Trophoblast cell (in vitro differentiated cells and primary cell): ENCODE results near the gene ARFGAP3.
A peak's percentile ranks its signal among the peaks of the same experiment; 100 is the strongest.

ENCODE experiments used
- DNase-seq, 2 donors: peaks; one replicate each; pipeline ENCODE4 v3.0.0-alpha.2; 2016
- H2AFZ ChIP-seq: 2 replicates; pipeline ENCODE4 v1.6.1; 2013; ENCODE audit warnings: low read length, moderate library complexity, mild to moderate bottlenecking; ENCODE audit not compliant: insufficient read depth, poor library complexity
- H2AK5ac ChIP-seq: 2 replicates; pipeline ENCODE4 v1.6.1; 2013; ENCODE audit warnings: mild to moderate bottlenecking, low read length
- H2BK120ac ChIP-seq: 2 replicates; pipeline ENCODE4 v1.6.1; 2013; ENCODE audit warnings: low read length, mild to moderate bottlenecking, moderate library complexity; ENCODE audit not compliant: insufficient read depth, poor library complexity
- H2BK12ac ChIP-seq: 2 replicates; pipeline ENCODE4 v1.6.1; 2013; ENCODE audit warnings: mild to moderate bottlenecking, low read length, moderate library complexity
- H2BK5ac ChIP-seq: 2 replicates; pipeline ENCODE4 v1.6.1; 2013; ENCODE audit warnings: low read length, low read depth, moderate library complexity, mild to moderate bottlenecking; ENCODE audit not compliant: poor library complexity
- H3K14ac ChIP-seq: 2 replicates; pipeline ENCODE4 v1.6.1; 2013; ENCODE audit warnings: mild to moderate bottlenecking, low read length
- H3K18ac ChIP-seq: 2 replicates; pipeline ENCODE4 v1.6.1; 2013; ENCODE audit warnings: mild to moderate bottlenecking, low read length
- H3K23ac ChIP-seq: 2 replicates; pipeline ENCODE4 v1.6.1; 2013; ENCODE audit warnings: low read length
- H3K27ac ChIP-seq: 2 replicates; pipeline ENCODE4 v1.5.1; 2013; ENCODE audit warnings: low read depth, mild to moderate bottlenecking, inconsistent platforms, low read length, moderate library complexity
- H3K27me3 ChIP-seq: 2 replicates; pipeline ENCODE4 v1.6.1; 2013; ENCODE audit warnings: inconsistent platforms, mild to moderate bottlenecking, low read length, moderate library complexity; ENCODE audit not compliant: insufficient read depth
- H3K36me3 ChIP-seq, 2 experiments: 1 replicate in 1 of 2; 2 replicates in 1 of 2; pipeline ENCODE4 v1.6.1; 2013; ENCODE audit warnings: low read length in 2 of 2, mild to moderate bottlenecking in 2 of 2, moderate library complexity in 1 of 2; ENCODE audit not compliant: insufficient read depth in 2 of 2, control insufficient read depth in 1 of 2
- H3K4ac ChIP-seq: 2 replicates; pipeline ENCODE4 v1.6.1; 2013; ENCODE audit warnings: low read depth, mild to moderate bottlenecking, low read length, moderate library complexity
- H3K4me1 ChIP-seq, 2 experiments: 1 replicate in 1 of 2; 2 replicates in 1 of 2; pipeline ENCODE4 v1.6.1; 2013; ENCODE audit warnings: low read length in 2 of 2, mild to moderate bottlenecking in 2 of 2, moderate library complexity in 1 of 2; ENCODE audit not compliant: insufficient read depth in 2 of 2, control insufficient read depth in 1 of 2
- H3K4me2 ChIP-seq: 2 replicates; pipeline ENCODE4 v1.6.1; 2013; ENCODE audit warnings: inconsistent platforms, mild to moderate bottlenecking, low read length, moderate library complexity
- H3K4me3 ChIP-seq: 2 replicates; pipeline ENCODE4 v1.5.1; 2013; ENCODE audit warnings: mild to moderate bottlenecking, low read depth, low read length, inconsistent platforms
- H3K79me1 ChIP-seq: one replicate; pipeline ENCODE4 v1.6.1; 2013; ENCODE audit warnings: low read length
- H3K79me2 ChIP-seq: 2 replicates; pipeline ENCODE4 v1.6.1; 2013; ENCODE audit warnings: low read length, mild to moderate bottlenecking; ENCODE audit not compliant: control insufficient read depth, insufficient read depth, poor library complexity
- H3K9ac ChIP-seq: 2 replicates; pipeline ENCODE4 v1.6.1; 2013; ENCODE audit warnings: mild to moderate bottlenecking, low read length
- H3K9me3 ChIP-seq: 2 replicates; pipeline ENCODE4 v1.6.1; 2013; ENCODE audit warnings: low read depth, mild to moderate bottlenecking, control low read depth, inconsistent platforms, low read length; ENCODE audit not compliant: insufficient read depth
- H4K12ac ChIP-seq: 2 replicates; pipeline ENCODE4 v1.6.1; 2013; ENCODE audit warnings: low read depth, mild to moderate bottlenecking, low read length, moderate library complexity
- H4K8ac ChIP-seq: 2 replicates; pipeline ENCODE4 v1.6.1; 2013; ENCODE audit warnings: low read depth, mild to moderate bottlenecking, low read length, moderate library complexity
- H4K91ac ChIP-seq: one replicate; pipeline ENCODE4 v1.6.1; 2013; ENCODE audit warnings: low read depth, mild to moderate bottlenecking, low read length, moderate library complexity
- WGBS: extraction: QIAGEN DNeasy Blood & Tissue Kit; methylation state at CpG from one replicate; pipeline ENCODE4 v1.1.7; 2013; ENCODE audit warnings: missing lambda C conversion rate; ENCODE audit not compliant: insufficient read length, insufficient coverage; ENCODE audit errors: extremely low coverage; 5-methylcytosine and 5-hydroxymethylcytosine counted together

ARFGAP3 gene

GRCh38 chr22:42842658-42843370, 14.3 kb downstream of the ARFGAP3 start:
- DNase-seq = no peak
- no peak overlapping the region for H4K91ac ChIP-seq
- H3K27me3 ChIP-seq = no peaks in the 10 kb centered on the region
- H4K12ac ChIP-seq = no peak overlapping the region
- H3K23ac ChIP-seq = no peak overlapping the region
- no peak overlapping the region for H3K4ac ChIP-seq
- H3K9ac ChIP-seq = no peak overlapping the region
- H2AFZ ChIP-seq = no peak overlapping the region
- H3K9me3 ChIP-seq = no peaks in the 10 kb centered on the region
- peaks cover 10 to 25% of the 10 kb centered on the region in 2 experiments for H3K36me3 ChIP-seq
- no peak overlapping the region for H3K27ac ChIP-seq
- H3K4me2 ChIP-seq = no peak overlapping the region
- H3K79me1 ChIP-seq = no peaks in the 10 kb centered on the region
- H4K8ac ChIP-seq = no peak overlapping the region
- no peaks in the 10 kb centered on the region for H3K79me2 ChIP-seq
- WGBS = no CpG with 5 or more reads among the region's 14 CpGs
- no peak overlapping the region for H2AK5ac ChIP-seq
- no peak overlapping the region for H3K4me3 ChIP-seq
- no peak overlapping the region for H2BK12ac ChIP-seq
- H2BK5ac ChIP-seq = no peak overlapping the region
- H2BK120ac ChIP-seq = no peak overlapping the region
- no peak overlapping the region for H3K14ac ChIP-seq
- no peaks in the 10 kb centered on the region for H3K4me1 ChIP-seq
- H3K18ac ChIP-seq = no peak overlapping the region

- Histone ChIP-seq H2AFZ (no peak overlapping the region), H2BK12ac (no peak overlapping the region), H3K79me1 (no peaks in the 10 kb centered on the region), H2BK5ac (no peak overlapping the region), H3K4me1 (no peaks in the 10 kb centered on the region), H3K23ac (no peak overlapping the region), H3K27ac (no peak overlapping the region), H4K12ac (no peak overlapping the region), H3K9ac (no peak overlapping the region), H3K18ac (no peak overlapping the region), H3K9me3 (no peaks in the 10 kb centered on the region), H4K8ac (no peak overlapping the region), H2BK120ac (no peak overlapping the region), H3K36me3 (peaks cover 10 to 29% of the 10 kb centered on the region in 2 experiments), H2AK5ac (no peak overlapping the region), H3K79me2 (no peaks in the 10 kb centered on the region), H3K27me3 (no peaks in the 10 kb centered on the region), H3K14ac (no peak overlapping the region), H3K4me3 (no peak overlapping the region), H3K4ac (no peak overlapping the region), H4K91ac (no peak overlapping the region), H3K4me2 (no peak overlapping the region)
- DNase-seq = peak; percentile 14 to 39
- no CpG with 5 or more reads among the region's 3 CpGs for WGBS
These were observed 15.6 kb downstream of the ARFGAP3 start for GRCh38 chr22:42841444-42841843.

- no peak overlapping the region for H4K12ac ChIP-seq
- no peak overlapping the region for H4K91ac ChIP-seq
- no peak overlapping the region for H2BK12ac ChIP-seq
- no peak overlapping the region for H3K4me3 ChIP-seq
- no peak overlapping the region for H3K9ac ChIP-seq
- no peak overlapping the region for H3K4me2 ChIP-seq
- H3K36me3 ChIP-seq = peaks cover 20 to 37% of the 10 kb centered on the region in 2 experiments
- H2AK5ac ChIP-seq = no peak overlapping the region
- no peak overlapping the region for H2BK5ac ChIP-seq
- H3K79me2 ChIP-seq = no peaks in the 10 kb centered on the region
- no peak overlapping the region for H2BK120ac ChIP-seq
- H3K4me1 ChIP-seq = no peaks in the 10 kb centered on the region
- WGBS = no CpG with 5 or more reads among the region's 4 CpGs
- H3K18ac ChIP-seq = no peak overlapping the region
- no peak for DNase-seq
- H3K27me3 ChIP-seq = no peaks in the 10 kb centered on the region
- H2AFZ ChIP-seq = no peak overlapping the region
- H3K9me3 ChIP-seq = no peaks in the 10 kb centered on the region
- H3K4ac ChIP-seq = no peak overlapping the region
- H3K14ac ChIP-seq = no peak overlapping the region
- H3K23ac ChIP-seq = no peak overlapping the region
- H4K8ac ChIP-seq = no peak overlapping the region
- no peaks in the 10 kb centered on the region for H3K79me1 ChIP-seq
- H3K27ac ChIP-seq = no peak overlapping the region
These were observed 19.5 kb downstream of the ARFGAP3 start for GRCh38 chr22:42837556-42837955.

GRCh38 chr22:42836026-42836425, 21.0 kb downstream of the ARFGAP3 start:
- H3K4me2 ChIP-seq = no peak overlapping the region
- H3K9me3 ChIP-seq = no peaks in the 10 kb centered on the region
- peaks cover 26 to 41% of the 10 kb centered on the region in 2 experiments for H3K36me3 ChIP-seq
- H3K79me2 ChIP-seq = no peaks in the 10 kb centered on the region
- WGBS = no CpG with 5 or more reads among the region's 5 CpGs
- no peak overlapping the region for H3K4me3 ChIP-seq
- H2BK120ac ChIP-seq = no peak overlapping the region
- no peak overlapping the region for H3K18ac ChIP-seq
- no peak overlapping the region for H3K27ac ChIP-seq
- H3K4ac ChIP-seq = no peak overlapping the region
- no peak overlapping the region for H4K12ac ChIP-seq
- H2AK5ac ChIP-seq = no peak overlapping the region
- H4K8ac ChIP-seq = no peak overlapping the region
- no peaks in the 10 kb centered on the region for H3K27me3 ChIP-seq
- H3K4me1 ChIP-seq = no peaks in the 10 kb centered on the region
- no peak overlapping the region for H2BK12ac ChIP-seq
- no peak overlapping the region for H3K14ac ChIP-seq
- no peak overlapping the region for H3K9ac ChIP-seq
- no peak overlapping the region for H3K23ac ChIP-seq
- no peak overlapping the region for H2BK5ac ChIP-seq
- no peak for DNase-seq
- no peak overlapping the region for H4K91ac ChIP-seq
- no peak overlapping the region for H2AFZ ChIP-seq
- H3K79me1 ChIP-seq = no peaks in the 10 kb centered on the region
